Colonic mucosa (tissue), 4 donors: ENCODE results near the gene CACNG3. TPM values are rescaled to one million over a fixed set of nuclear protein-coding genes. Genes with fewer than 3 reads are reported as not detected.

Experiments used
- DNase-seq: peaks from one replicate; pipeline ENCODE4 v3.0.0-alpha.2; 2020
- H3K27ac ChIP-seq: fragments of 200-600 bp; one replicate; pipeline ENCODE4 v1.8.0; 2021
- H3K27me3 ChIP-seq: fragments of 200-600 bp; one replicate; pipeline ENCODE4 v1.8.0; 2021
- H3K36me3 ChIP-seq: fragments of 200-600 bp; one replicate; pipeline ENCODE4 v1.8.0; 2021
- H3K4me1 ChIP-seq: fragments of 200-600 bp; one replicate; pipeline ENCODE4 v1.8.0; 2021; ENCODE audit warnings: mild to moderate bottlenecking
- H3K4me3 ChIP-seq: fragments of 200-600 bp; one replicate; pipeline ENCODE4 v1.8.0; 2021
- H3K9ac ChIP-seq, 2 donors: one replicate each; pipeline ENCODE4 v1.7.0; 2013; ENCODE audit warnings: control low read depth in 2 of 2, low read depth in 2 of 2, low read length in 2 of 2
- H3K9me3 ChIP-seq: fragments of 200-600 bp; one replicate; pipeline ENCODE4 v1.8.0; 2021
- intact Hi-C: fragments of 100-400 bp; cut with DNase I; formaldehyde crosslinking; loops from one replicate; pipeline ENCODE4 v1.14.1; 2022
- total RNA-seq, 2 donors: library from RNA; stranded (reverse); fragmentation: NEBNext Ultra II Directional in 1 of 2; extraction: Animal tissue kit (Norgen Biotek cat#: 25700) in 1 of 2; gene quantifications; one replicate each; pipeline ENCODE4 v1.2.1, GENCODE V29; 2021
- TF ChIP-seq, protein P1 (sequence below): fragments of 200-600 bp; IDR thresholded peaks from one replicate; pipeline ENCODE4 v1.8.0; 2022; ENCODE audit warnings: antibody characterized with exemption, mild to moderate bottlenecking
- donor health status: healthy.
- donor health status: DM: no; HTN: no; CAD: no.
- donor health status: DM: no; HTN: no; CAD: no.

Gene CACNG3
- total RNA-seq, 2 donors from 2014 or later = not detected

DNA sequence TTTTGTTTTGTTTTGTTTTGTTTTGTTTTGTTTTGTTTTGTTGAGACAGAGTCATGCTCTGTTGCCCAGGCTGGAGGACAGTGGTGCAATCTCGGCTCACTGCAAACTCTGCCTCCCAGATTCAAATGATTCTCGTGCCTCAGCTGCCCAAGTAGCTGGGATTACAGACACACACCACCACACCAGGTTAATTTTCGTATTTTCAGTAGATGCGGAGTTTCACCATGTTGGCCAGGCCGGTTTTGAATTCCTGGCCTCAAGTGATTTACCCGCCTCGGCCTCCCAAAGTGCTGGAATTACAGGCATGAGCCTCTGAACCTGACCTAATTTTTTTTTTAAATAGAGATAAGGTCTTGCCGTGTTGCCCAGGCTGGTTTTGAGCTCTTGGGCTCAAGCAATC is 46.5 kb downstream of the CACNG3 start:
- Histone ChIP-seq H3K4me1 (no peaks in the 10 kb centered on the region), H3K27me3 (no peaks in the 10 kb centered on the region), H3K27ac (no peak overlapping the region), H3K36me3 (no peaks in the 10 kb centered on the region), H3K9ac (no peak overlapping the region), H3K9me3 (no peaks in the 10 kb centered on the region), H3K4me3 (no peak overlapping the region)
- intact Hi-C loops = no loop called here
- DNase-seq = no peak
- TF ChIP-seq, protein P1, sequence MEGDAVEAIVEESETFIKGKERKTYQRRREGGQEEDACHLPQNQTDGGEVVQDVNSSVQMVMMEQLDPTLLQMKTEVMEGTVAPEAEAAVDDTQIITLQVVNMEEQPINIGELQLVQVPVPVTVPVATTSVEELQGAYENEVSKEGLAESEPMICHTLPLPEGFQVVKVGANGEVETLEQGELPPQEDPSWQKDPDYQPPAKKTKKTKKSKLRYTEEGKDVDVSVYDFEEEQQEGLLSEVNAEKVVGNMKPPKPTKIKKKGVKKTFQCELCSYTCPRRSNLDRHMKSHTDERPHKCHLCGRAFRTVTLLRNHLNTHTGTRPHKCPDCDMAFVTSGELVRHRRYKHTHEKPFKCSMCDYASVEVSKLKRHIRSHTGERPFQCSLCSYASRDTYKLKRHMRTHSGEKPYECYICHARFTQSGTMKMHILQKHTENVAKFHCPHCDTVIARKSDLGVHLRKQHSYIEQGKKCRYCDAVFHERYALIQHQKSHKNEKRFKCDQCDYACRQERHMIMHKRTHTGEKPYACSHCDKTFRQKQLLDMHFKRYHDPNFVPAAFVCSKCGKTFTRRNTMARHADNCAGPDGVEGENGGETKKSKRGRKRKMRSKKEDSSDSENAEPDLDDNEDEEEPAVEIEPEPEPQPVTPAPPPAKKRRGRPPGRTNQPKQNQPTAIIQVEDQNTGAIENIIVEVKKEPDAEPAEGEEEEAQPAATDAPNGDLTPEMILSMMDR = no peak

DNA sequence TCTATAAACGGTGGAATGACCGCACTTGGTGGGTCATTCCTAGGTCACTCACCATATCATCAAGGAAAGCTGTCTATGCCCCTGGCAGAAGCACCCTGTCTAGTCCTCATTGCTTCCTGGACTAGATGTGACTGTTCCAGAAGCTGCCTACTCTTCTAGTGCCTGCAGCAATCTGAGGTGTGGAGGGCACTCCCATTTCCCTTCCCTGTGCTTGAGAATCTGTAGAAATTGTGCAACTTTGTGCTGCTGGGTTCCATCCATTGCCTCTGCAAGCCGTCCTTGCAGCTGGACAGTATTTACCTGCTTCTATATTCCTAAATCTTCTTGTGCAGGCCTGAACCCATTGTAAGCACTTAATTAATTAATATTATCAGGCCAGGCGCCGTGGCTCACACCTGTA is 52.1 kb downstream of the CACNG3 start:
- DNase-seq = no peak
- Histone ChIP-seq H3K9ac (no peak overlapping the region), H3K27me3 (no peaks in the 10 kb centered on the region), H3K4me3 (no peak overlapping the region), H3K36me3 (no peaks in the 10 kb centered on the region), H3K4me1 (no peaks in the 10 kb centered on the region), H3K9me3 (no peaks in the 10 kb centered on the region), H3K27ac (no peak overlapping the region)
- TF ChIP-seq, protein P1 = no peak
- intact Hi-C loops = no loop called here

DNA sequence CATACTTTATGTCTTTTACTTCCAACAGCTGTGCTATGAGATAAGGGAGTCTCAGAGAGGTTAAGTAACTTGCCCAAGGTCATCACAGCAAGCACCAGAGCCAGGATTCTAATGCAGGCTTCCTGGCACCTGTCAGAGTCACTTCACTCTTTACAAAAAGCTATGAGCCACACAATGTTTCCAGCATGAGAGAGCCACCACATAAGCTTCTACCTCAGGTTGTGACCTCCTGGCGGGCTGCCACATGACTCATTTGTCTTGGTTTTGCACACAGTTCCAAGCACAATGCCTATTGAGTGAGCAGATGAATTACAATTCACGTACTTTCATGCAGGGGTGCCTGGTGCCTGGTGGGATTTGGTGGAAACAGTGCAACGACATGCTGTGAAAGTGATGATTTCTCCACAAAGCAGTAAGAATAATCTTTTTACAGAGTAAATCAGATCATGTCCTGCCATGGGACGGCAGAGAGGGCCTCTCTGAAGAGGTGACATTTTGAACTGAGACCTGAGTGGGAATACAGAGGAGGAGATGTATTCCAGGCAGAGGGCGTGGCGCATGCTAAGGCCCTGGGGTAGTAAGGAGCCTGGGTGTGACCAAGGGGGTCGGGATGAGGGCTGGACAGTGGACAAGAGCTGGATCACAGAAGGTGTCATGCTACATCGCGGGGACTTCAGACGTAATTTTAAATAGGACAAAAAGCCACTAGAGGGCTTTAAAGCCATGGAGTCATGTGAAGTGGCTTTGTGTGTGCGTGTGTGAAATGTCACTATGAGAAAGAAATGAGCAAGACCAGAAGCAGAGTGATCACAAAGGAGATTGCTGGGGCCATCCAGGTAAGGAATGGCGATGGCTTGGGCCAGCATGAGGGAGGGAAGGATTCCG is 53.4 kb downstream of the CACNG3 start:
- TF ChIP-seq, protein P1 = no peak
- intact Hi-C loops = no loop called here
- H3K4me3 ChIP-seq = no peak overlapping the region
- no peak for DNase-seq
- H3K27me3 ChIP-seq = no peaks in the 10 kb centered on the region
- no peaks in the 10 kb centered on the region for H3K9me3 ChIP-seq
- no peak overlapping the region for H3K27ac ChIP-seq
- no peaks in the 10 kb centered on the region for H3K4me1 ChIP-seq
- H3K9ac ChIP-seq = no peak overlapping the region
- no peaks in the 10 kb centered on the region for H3K36me3 ChIP-seq

DNA sequence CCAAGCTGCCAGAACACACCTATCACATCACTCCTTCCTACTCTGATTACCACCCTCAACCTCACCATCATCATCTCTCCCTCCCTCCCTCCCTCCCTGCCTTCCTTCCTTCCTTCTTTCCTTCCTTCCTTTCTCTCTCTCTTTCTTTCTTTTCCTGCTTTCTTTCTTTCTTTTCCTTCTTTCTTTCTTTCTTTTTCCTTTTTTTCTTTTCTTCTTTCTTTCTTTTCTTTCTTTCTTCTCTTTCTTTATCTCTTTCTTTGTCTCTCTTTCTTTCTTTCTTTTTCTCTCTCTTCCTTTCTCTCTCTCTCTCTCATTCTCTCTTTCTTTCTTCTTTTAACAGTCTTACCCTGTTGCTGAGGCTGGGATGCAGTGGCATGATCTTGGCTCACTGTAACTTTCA is 59.2 kb downstream of the CACNG3 start:
- no peaks in the 10 kb centered on the region for H3K9me3 ChIP-seq
- no peaks in the 10 kb centered on the region for H3K36me3 ChIP-seq
- TF ChIP-seq, protein P1 = no peak
- no peak overlapping the region for H3K4me3 ChIP-seq
- no peak for DNase-seq
- no peaks in the 10 kb centered on the region for H3K27me3 ChIP-seq
- H3K9ac ChIP-seq = no peak overlapping the region
- no peak overlapping the region for H3K27ac ChIP-seq
- intact Hi-C loops = no loop called here
- no peaks in the 10 kb centered on the region for H3K4me1 ChIP-seq

DNA sequence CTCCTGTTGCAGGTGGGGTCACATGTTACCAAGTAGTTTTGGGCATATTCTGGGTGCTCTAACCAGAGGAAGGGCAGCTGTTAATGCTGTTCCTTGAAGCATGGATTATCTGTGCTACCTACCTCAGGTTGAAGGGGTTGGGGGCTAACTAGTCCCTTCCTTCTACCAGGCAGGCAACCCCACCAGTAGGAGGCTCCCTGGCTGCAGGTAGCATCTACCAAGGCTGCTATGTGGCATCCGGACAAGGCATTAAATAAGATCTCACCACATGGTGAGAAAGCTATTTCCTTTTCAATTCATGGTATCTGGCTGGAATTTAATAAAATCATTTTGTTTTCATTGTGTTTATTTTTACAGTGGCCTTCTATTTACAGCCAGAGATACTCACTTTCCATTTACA is 62.5 kb downstream of the CACNG3 start:
- Histone ChIP-seq H3K4me3 (no peak overlapping the region), H3K27ac (no peak overlapping the region), H3K9me3 (no peaks in the 10 kb centered on the region), H3K4me1 (no peaks in the 10 kb centered on the region), H3K36me3 (no peaks in the 10 kb centered on the region), H3K27me3 (no peaks in the 10 kb centered on the region), H3K9ac (no peak overlapping the region)
- no peak for DNase-seq
- intact Hi-C loops = no loop called here
- TF ChIP-seq, protein P1 = no peak
